Right lobe of liver (tissue), 6 donors: ENCODE data around the gene VPS52. TPM values are rescaled to one million over a fixed set of nuclear protein-coding genes. Genes with fewer than 3 reads are reported as not detected.

Experiments used
- ATAC-seq, 4 donors: fragments of 200-7000 bp; cut with Tn5 transposase; one replicate each; pipeline ENCODE4 v1.9.1; 2020; ENCODE audit warnings: mild to moderate bottlenecking in 4 of 4, moderate library complexity in 4 of 4
- DNase-seq, 3 donors: peaks; one replicate each; pipeline ENCODE4 v3.0.0-alpha.2; 2020
- H3K27ac ChIP-seq, 3 donors: fragments of 200-600 bp; one replicate each; pipeline ENCODE4 v1.8.0; 2022
- H3K27me3 ChIP-seq, 2 donors: fragments of 200-600 bp; one replicate each; pipeline ENCODE4 v1.8.0; 2022
- H3K36me3 ChIP-seq, 4 donors: fragments of 200-600 bp; sonication (generic) in 1 of 4; one replicate each; pipeline versions ENCODE4 v1.5.1 to v1.8.0; 2017 to 2022; ENCODE audit warnings: control low read depth in 1 of 4
- H3K4me1 ChIP-seq, 4 donors: fragments of 200-600 bp; sonication (generic) in 1 of 4; one replicate each; pipeline versions ENCODE4 v1.5.1 to v1.8.0; 2017 to 2022; ENCODE audit warnings: control low read depth in 1 of 4
- H3K4me3 ChIP-seq, 3 donors: fragments of 200-600 bp; one replicate each; pipeline ENCODE4 v1.8.0; 2022
- H3K9me3 ChIP-seq, 4 donors: fragments of 200-600 bp; sonication (generic) in 1 of 4; one replicate each; pipeline versions ENCODE4 v1.5.1 to v1.8.0; 2017 to 2022; ENCODE audit warnings: control low read depth in 1 of 4
- POLR2A ChIP-seq: fragments of 450-650 bp; IDR thresholded peaks from one replicate; pipeline ENCODE4 v1.6.1; 2017; ENCODE audit warnings: antibody characterized with exemption, mild to moderate bottlenecking
- WGBS: methylation state at CpG from one replicate; pipeline ENCODE4 v1.1.6; 2018; ENCODE audit warnings: low coverage, low lambda C conversion rate; ENCODE audit not compliant: insufficient coverage; ENCODE audit errors: missing lambda C conversion rate; 5-methylcytosine and 5-hydroxymethylcytosine counted together
- intact Hi-C, 2 donors: fragments of 100-400 bp; cut with DNase I; formaldehyde crosslinking; loops; one replicate each; pipeline versions ENCODE4 v1.11.2 to v1.14.1; 2022
- total RNA-seq, 6 experiments: library from RNA; depleted of rRNA in 2 of 6; stranded (reverse); fragments of >200 nt in 2 of 6; fragmentation: NEBNext Ultra II Directional in 3 of 6; extraction: Animal tissue kit (Norgen Biotek cat#: 25700) in 3 of 6; gene quantifications; one replicate each; pipeline versions ENCODE4 v1.1.0 to v1.2.4, GENCODE V29; 2016 to 2023
- TF ChIP-seq, protein P1 (sequence below), 4 donors: fragments of 200-600 bp in 3 of 4; fragments of 450-650 bp in 1 of 4; IDR thresholded peaks; one replicate each; pipeline versions ENCODE4 v1.5.1 to v1.8.0; 2016 to 2022; ENCODE audit warnings: antibody characterized with exemption in 4 of 4, mild to moderate bottlenecking in 2 of 4
- donor health status: DM: no; HTN: yes; CAD: no.
- donor health status: DM: no; HTN: no; CAD: no.
- donor health status: DM: no; HTN: no; CAD: no.
- donor health status: DM: no; HTN: yes; CAD: no.
- donor health status: DM: no; HTN: yes; CAD: no.

VPS52 gene
- total RNA-seq, 6 experiments from 2014 or later, result 16.4 to 35.1 (median 27.5) TPM

DNA sequence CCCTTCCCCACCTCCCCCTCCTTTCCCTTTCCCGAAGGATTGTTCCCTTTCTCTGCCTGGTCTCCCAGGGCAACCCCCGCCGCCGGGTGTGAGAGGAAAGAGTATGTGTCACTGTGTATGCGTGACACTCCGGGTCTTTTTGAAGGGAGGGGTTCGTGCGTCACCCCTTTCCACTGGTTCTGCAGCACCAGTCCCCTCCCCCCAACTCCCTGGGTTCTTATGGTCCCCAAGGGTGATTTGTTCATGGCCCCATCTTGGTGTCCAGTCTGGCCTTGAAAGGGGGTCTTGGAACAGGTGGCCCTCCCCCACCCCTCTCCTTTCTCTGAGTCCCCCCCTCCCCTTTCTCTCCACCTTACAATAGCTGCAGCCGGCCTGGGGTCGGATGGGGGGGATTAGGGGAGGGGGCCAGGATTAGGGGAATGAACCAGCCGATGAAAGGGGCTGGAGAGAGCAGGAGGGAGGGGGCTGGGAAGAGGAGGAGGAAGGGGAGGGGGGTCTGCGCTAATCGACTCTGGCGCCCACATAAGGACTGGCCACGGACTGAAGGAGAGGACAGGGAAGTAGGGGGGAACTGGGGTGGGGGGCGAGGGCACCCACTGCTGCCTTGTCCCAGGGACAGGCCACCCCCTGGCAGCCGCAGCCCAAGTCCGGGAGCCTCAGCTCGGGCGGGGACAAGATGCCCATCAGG, 64.7 kb downstream of the VPS52 start:
- H3K9me3 ChIP-seq, result no peaks in the 10 kb centered on the region
- H3K4me1 ChIP-seq, result peaks cover 0 to 33% (median 8%) of the 10 kb centered on the region in 4 donors
- H3K27ac ChIP-seq, result peak overlapping the region in 1 of 3 donors; percentile 91
- peaks cover 0 to 31% (median 14%) of the 10 kb centered on the region in 4 donors for H3K36me3 ChIP-seq
- WGBS, result 33% methylated on average over 5 of the region's 20 CpGs
- intact Hi-C loops, result no loop called here
- no peak for ATAC-seq
- TF ChIP-seq POLR2A, result no peak
- TF ChIP-seq, protein P1, sequence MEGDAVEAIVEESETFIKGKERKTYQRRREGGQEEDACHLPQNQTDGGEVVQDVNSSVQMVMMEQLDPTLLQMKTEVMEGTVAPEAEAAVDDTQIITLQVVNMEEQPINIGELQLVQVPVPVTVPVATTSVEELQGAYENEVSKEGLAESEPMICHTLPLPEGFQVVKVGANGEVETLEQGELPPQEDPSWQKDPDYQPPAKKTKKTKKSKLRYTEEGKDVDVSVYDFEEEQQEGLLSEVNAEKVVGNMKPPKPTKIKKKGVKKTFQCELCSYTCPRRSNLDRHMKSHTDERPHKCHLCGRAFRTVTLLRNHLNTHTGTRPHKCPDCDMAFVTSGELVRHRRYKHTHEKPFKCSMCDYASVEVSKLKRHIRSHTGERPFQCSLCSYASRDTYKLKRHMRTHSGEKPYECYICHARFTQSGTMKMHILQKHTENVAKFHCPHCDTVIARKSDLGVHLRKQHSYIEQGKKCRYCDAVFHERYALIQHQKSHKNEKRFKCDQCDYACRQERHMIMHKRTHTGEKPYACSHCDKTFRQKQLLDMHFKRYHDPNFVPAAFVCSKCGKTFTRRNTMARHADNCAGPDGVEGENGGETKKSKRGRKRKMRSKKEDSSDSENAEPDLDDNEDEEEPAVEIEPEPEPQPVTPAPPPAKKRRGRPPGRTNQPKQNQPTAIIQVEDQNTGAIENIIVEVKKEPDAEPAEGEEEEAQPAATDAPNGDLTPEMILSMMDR (IDR thresholded peaks at IDR 0.05), result no peak
- H3K4me3 ChIP-seq, result peak overlapping the region in 2 of 3 donors; percentile 92 to 94
- DNase-seq, result peak in 1 of 3 donors; percentile 51
- no peaks in the 10 kb centered on the region for H3K27me3 ChIP-seq

DNA sequence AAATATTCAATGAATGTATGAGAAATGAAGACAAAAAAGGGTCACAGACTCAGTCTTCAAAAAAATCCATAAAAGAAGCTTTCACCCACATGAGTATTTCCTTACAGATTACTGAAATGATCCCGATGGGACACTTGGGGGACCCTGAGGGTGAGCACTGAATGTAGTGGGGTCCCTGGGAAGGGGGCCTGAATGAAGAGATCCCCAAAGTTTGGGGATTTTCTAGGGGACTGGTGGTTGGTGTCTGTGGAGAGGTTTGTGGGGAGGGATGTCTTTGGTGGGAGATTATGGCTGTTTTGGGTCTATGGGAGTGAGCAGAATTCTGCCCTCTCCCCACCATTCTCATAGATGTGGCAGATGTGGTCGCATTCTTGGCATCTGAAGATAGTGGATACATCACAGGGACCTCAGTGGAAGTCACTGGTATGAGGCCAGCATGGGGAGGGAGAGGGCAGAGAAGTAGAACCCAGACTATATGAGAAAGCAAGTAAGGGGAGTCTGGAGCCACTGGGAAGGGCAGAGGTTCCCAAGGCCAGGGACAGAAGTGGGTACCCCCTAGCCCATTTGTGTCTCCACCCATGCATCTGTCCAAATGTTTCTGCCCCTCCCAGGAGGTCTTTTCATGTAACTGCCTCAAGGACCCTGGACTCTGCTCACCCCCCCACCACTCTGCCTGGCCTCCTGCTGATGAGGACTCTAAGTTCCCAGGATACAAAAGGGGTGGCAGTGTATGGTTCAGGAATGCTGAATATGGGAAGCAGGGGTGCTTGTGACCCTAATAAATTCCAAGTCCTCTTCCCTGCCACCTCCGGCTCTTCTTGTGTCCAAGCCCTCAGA, 65.4 kb downstream of the VPS52 start:
- Histone ChIP-seq H3K9me3 (no peaks in the 10 kb centered on the region), H3K27me3 (no peaks in the 10 kb centered on the region), H3K36me3 (peaks cover 0 to 31% (median 15%) of the 10 kb centered on the region in 4 donors), H3K4me1 (peaks cover 3 to 40% (median 13%) of the 10 kb centered on the region in 4 donors), H3K27ac (no peak overlapping the region), H3K4me3 (no peak overlapping the region)
- DNase-seq (peak in 1 of 3 donors; percentile 10), ATAC-seq (no peak)
- WGBS, result 100% methylated on average over 2 of the region's 3 CpGs
- TF ChIP-seq, protein P1 (IDR thresholded peaks at IDR 0.05), result no peak
- TF ChIP-seq POLR2A, result no peak
- intact Hi-C loops, result no loop called here

DNA sequence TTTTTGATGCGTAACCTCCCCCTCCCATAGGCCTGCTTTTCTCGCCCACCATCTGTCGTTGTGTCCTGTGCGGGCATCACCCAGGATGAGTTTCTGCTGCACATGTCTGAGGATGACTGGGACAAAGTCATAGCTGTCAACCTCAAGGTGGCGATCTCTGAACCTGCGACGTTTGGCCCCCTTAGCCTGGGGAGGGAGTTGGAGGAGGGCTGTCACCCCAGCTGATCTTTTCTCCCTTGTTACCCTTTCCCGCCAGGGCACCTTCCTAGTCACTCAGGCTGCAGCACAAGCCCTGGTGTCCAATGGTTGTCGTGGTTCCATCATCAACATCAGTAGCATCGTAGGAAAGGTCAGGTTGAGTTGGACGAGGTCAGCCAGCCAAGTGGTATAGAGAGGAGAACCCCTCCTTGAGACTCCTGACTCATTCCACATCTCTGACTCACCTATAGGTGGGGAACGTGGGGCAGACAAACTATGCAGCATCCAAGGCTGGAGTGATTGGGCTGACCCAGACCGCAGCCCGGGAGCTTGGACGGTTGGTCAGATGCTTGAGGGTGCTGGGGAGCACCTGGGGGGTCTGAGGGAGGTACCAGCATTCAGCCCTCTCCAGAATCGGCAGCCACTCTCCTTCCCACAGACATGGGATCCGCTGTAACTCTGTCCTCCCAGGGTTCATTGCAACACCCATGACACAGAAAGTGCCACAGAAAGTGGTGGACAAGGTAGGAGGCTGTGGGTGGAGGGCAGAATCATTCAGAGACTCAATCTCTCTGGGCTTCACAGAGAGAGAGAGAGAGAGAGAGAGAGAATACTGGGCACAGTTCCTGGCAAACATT, 66.3 kb downstream of the VPS52 start:
- no peaks in the 10 kb centered on the region for H3K9me3 ChIP-seq
- no peak for ATAC-seq
- H3K4me3 ChIP-seq, result peak overlapping the region; percentile 52 to 79 (median 65)
- DNase-seq, result peak in 1 of 3 donors; percentile 35
- H3K27ac ChIP-seq, result peak overlapping the region in 2 of 3 donors; percentile 65 to 67
- WGBS, result 35% methylated on average over 13 of the region's 17 CpGs
- H3K36me3 ChIP-seq, result peaks cover 0 to 29% (median 14%) of the 10 kb centered on the region in 4 donors
- TF ChIP-seq, protein P1 (IDR thresholded peaks at IDR 0.05), result no peak
- no peak for TF ChIP-seq POLR2A
- intact Hi-C loops, result no loop called here
- H3K27me3 ChIP-seq, result no peaks in the 10 kb centered on the region
- H3K4me1 ChIP-seq, result peaks cover 3 to 40% (median 13%) of the 10 kb centered on the region in 4 donors
